Measurements from ENCODE around the gene SVOP. TPM values are rescaled to one million over a fixed set of nuclear protein-coding genes. Genes with fewer than 3 reads are reported as not detected.

The SVOP gene
- total RNA-seq, 1 donor from 2014 or later: not detected

- no peak for DNase-seq (ENCODE audit: low read depth)
- peaks cover 4% of the 10 kb centered on the region for H3K4me1 Mint-ChIP-seq (ENCODE audit: low read depth, unreplicated experiment)
- H3K27me3 Mint-ChIP-seq (ENCODE audit: low read depth, unreplicated experiment): peaks cover 23% of the 10 kb centered on the region
- no peaks in the 10 kb centered on the region for H3K4me1 ChIP-seq (ENCODE audit: insufficient read depth, low read length)
- no peak overlapping the region for H3K4me3 Mint-ChIP-seq (ENCODE audit: unreplicated experiment)
- FAIRE-seq: no peak
- no peaks in the 10 kb centered on the region for H4K20me1 ChIP-seq (ENCODE audit: insufficient read depth, low read length)
- H3K79me2 ChIP-seq (ENCODE audit: insufficient read depth, low read length): no peaks in the 10 kb centered on the region
- no peak overlapping the region for H2AFZ ChIP-seq (ENCODE audit: low read depth, low read length)
- no peak overlapping the region for H3K27ac ChIP-seq (ENCODE audit: low read depth, low read length)
- H3K36me3 Mint-ChIP-seq (ENCODE audit: low read depth, unreplicated experiment): no peaks in the 10 kb centered on the region
- no peak for TF ChIP-seq CTCF (IDR thresholded peaks at IDR 0.05; ENCODE audit: insufficient read depth, low read depth, low read length)
- no peak for TF ChIP-seq EZH2 (IDR thresholded peaks at IDR 0.05; ENCODE audit: insufficient read depth, low read length)
- H3K27ac Mint-ChIP-seq (ENCODE audit: unreplicated experiment): no peak overlapping the region
- H3K36me3 ChIP-seq (ENCODE audit: insufficient read depth, low read length): no peaks in the 10 kb centered on the region
- H3K9ac ChIP-seq (ENCODE audit: low read length): no peak overlapping the region
- H3K9me3 ChIP-seq (ENCODE audit: insufficient read depth, low read depth, low read length): no peaks in the 10 kb centered on the region
- no peaks in the 10 kb centered on the region for H3K9me3 Mint-ChIP-seq (ENCODE audit: unreplicated experiment)
- no peak overlapping the region for H3K4me3 ChIP-seq (ENCODE audit: insufficient read depth, low read depth, low read length)
- H3K4me2 ChIP-seq (ENCODE audit: low read length): no peak overlapping the region
- H3K27me3 ChIP-seq (ENCODE audit: insufficient read depth, low read length): peaks cover 3% of the 10 kb centered on the region
Measured at GRCh38 chr12:108972358-108972757, 48.5 kb downstream of the SVOP start.

DNA sequence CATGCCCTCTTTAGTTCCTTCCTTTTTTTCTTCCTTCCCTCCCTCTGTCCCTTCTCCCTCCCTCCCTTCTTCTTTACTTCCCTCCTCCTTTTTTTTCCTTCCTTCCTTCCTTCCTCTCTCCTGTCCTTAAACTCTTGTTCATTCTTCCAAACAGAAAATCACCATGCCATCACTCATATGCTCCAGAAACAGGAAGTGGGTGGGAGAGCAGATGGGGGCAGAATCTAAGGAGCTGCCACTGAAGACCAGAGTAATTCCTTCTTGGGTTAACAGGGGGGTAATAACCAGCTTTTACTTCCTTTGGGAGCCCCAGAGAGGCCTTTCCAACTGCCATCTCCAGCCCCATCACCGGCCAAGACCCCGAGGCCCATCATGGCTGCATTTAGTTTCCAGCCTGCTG, 51.2 kb downstream of the SVOP start:
- H3K4me1 ChIP-seq (ENCODE audit: insufficient read depth, low read length): no peaks in the 10 kb centered on the region
- no peaks in the 10 kb centered on the region for H3K9me3 ChIP-seq (ENCODE audit: insufficient read depth, low read depth, low read length)
- TF ChIP-seq EZH2 (IDR thresholded peaks at IDR 0.05; ENCODE audit: insufficient read depth, low read length) (no peak), CTCF (IDR thresholded peaks at IDR 0.05; ENCODE audit: insufficient read depth, low read depth, low read length) (no peak)
- Mint-ChIP-seq H3K9me3 (ENCODE audit: unreplicated experiment) (no peaks in the 10 kb centered on the region), H3K4me3 (ENCODE audit: unreplicated experiment) (no peak overlapping the region), H3K36me3 (ENCODE audit: low read depth, unreplicated experiment) (no peaks in the 10 kb centered on the region), H3K27me3 (ENCODE audit: low read depth, unreplicated experiment) (peaks cover 22% of the 10 kb centered on the region), H3K4me1 (ENCODE audit: low read depth, unreplicated experiment) (peaks cover 2% of the 10 kb centered on the region), H3K27ac (ENCODE audit: unreplicated experiment) (no peak overlapping the region)
- no peaks in the 10 kb centered on the region for H3K36me3 ChIP-seq (ENCODE audit: insufficient read depth, low read length)
- no peak for DNase-seq (ENCODE audit: low read depth)
- no peak overlapping the region for H3K27ac ChIP-seq (ENCODE audit: low read depth, low read length)
- FAIRE-seq: no peak
- H3K27me3 ChIP-seq (ENCODE audit: insufficient read depth, low read length): peaks cover 3% of the 10 kb centered on the region
- H3K4me3 ChIP-seq (ENCODE audit: insufficient read depth, low read depth, low read length): no peak overlapping the region
- no peak overlapping the region for H3K9ac ChIP-seq (ENCODE audit: low read length)
- H3K4me2 ChIP-seq (ENCODE audit: low read length): no peak overlapping the region
- H4K20me1 ChIP-seq (ENCODE audit: insufficient read depth, low read length): no peaks in the 10 kb centered on the region
- no peak overlapping the region for H2AFZ ChIP-seq (ENCODE audit: low read depth, low read length)
- no peaks in the 10 kb centered on the region for H3K79me2 ChIP-seq (ENCODE audit: insufficient read depth, low read length)

GRCh38 chr12:108967869-108968540, 52.9 kb downstream of the SVOP start:
- no peak overlapping the region for H3K27ac ChIP-seq (ENCODE audit: low read depth, low read length)
- H3K4me3 Mint-ChIP-seq (ENCODE audit: unreplicated experiment): no peak overlapping the region
- FAIRE-seq: no peak
- no peak overlapping the region for H3K9ac ChIP-seq (ENCODE audit: low read length)
- TF ChIP-seq EZH2 (IDR thresholded peaks at IDR 0.05; ENCODE audit: insufficient read depth, low read length): no peak
- no peak for TF ChIP-seq CTCF (IDR thresholded peaks at IDR 0.05; ENCODE audit: insufficient read depth, low read depth, low read length)
- peaks cover 16% of the 10 kb centered on the region for H3K27me3 Mint-ChIP-seq (ENCODE audit: low read depth, unreplicated experiment)
- no peaks in the 10 kb centered on the region for H3K36me3 ChIP-seq (ENCODE audit: insufficient read depth, low read length)
- no peak for DNase-seq (ENCODE audit: low read depth)
- H3K36me3 Mint-ChIP-seq (ENCODE audit: low read depth, unreplicated experiment): no peaks in the 10 kb centered on the region
- H4K20me1 ChIP-seq (ENCODE audit: insufficient read depth, low read length): no peaks in the 10 kb centered on the region
- H3K79me2 ChIP-seq (ENCODE audit: insufficient read depth, low read length): no peaks in the 10 kb centered on the region
- H3K4me3 ChIP-seq (ENCODE audit: insufficient read depth, low read depth, low read length): no peak overlapping the region
- H2AFZ ChIP-seq (ENCODE audit: low read depth, low read length): no peak overlapping the region
- H3K27ac Mint-ChIP-seq (ENCODE audit: unreplicated experiment): no peak overlapping the region
- no peaks in the 10 kb centered on the region for H3K4me1 Mint-ChIP-seq (ENCODE audit: low read depth, unreplicated experiment)
- no peaks in the 10 kb centered on the region for H3K9me3 ChIP-seq (ENCODE audit: insufficient read depth, low read depth, low read length)
- no peaks in the 10 kb centered on the region for H3K9me3 Mint-ChIP-seq (ENCODE audit: unreplicated experiment)
- H3K27me3 ChIP-seq (ENCODE audit: insufficient read depth, low read length): peaks cover 3% of the 10 kb centered on the region
- no peak overlapping the region for H3K4me2 ChIP-seq (ENCODE audit: low read length)
- no peaks in the 10 kb centered on the region for H3K4me1 ChIP-seq (ENCODE audit: insufficient read depth, low read length)

Measured in astrocyte (in vitro differentiated cells and primary cell).